HFFc6 (cell line): Measurements from ENCODE around the gene GJA10. TPM values are rescaled to one million over a fixed set of nuclear protein-coding genes. Genes with fewer than 3 reads are reported as not detected.

Experiments used
- DNase-seq: peaks from one replicate; pipeline ENCODE4 v3.0.0-alpha.2; 2018
- H3K27ac Mint-ChIP-seq: 2 replicates; pipeline ENCODE4 v1.8.0; 2020; ENCODE audit warnings: mild to moderate bottlenecking, mixed read lengths
- H3K27me3 Mint-ChIP-seq: 2 replicates; pipeline ENCODE4 v1.8.0; 2021; ENCODE audit warnings: mild to moderate bottlenecking, moderate library complexity, mixed read lengths; ENCODE audit not compliant: insufficient read depth
- H3K36me3 Mint-ChIP-seq: 2 replicates; pipeline ENCODE4 v1.8.0; 2021; ENCODE audit warnings: low read depth, mixed read lengths
- H3K4me1 Mint-ChIP-seq: 2 replicates; pipeline ENCODE4 v1.8.0; 2020; ENCODE audit warnings: low read depth, mixed read lengths
- H3K4me3 Mint-ChIP-seq: 2 replicates; pipeline ENCODE4 v1.8.0; 2020; ENCODE audit warnings: mild to moderate bottlenecking, moderate library complexity, mixed read lengths
- H3K9me3 Mint-ChIP-seq: 2 replicates; pipeline ENCODE4 v1.8.0; 2020; ENCODE audit warnings: mild to moderate bottlenecking, mixed read lengths
- CTCF ChIP-seq: fragments of 200-600 bp; sonication (generic); IDR thresholded peaks from 2 replicates; pipeline ENCODE4 v1.5.0; 2021; ENCODE audit warnings: antibody characterized with exemption, mild to moderate bottlenecking
- total RNA-seq, 6 experiments: library from RNA; stranded (reverse); fragmentation: NEBNext Ultra II Directional; extraction: Animal tissue kit (Norgen Biotek cat#: 25700); gene quantifications; 2 replicates in 1 of 6; 3 replicates in 5 of 6; pipeline ENCODE4 v1.2.3, GENCODE V29; 2021

GJA10 gene
- total RNA-seq, 6 experiments from 2014 or later, result not detected

DNA sequence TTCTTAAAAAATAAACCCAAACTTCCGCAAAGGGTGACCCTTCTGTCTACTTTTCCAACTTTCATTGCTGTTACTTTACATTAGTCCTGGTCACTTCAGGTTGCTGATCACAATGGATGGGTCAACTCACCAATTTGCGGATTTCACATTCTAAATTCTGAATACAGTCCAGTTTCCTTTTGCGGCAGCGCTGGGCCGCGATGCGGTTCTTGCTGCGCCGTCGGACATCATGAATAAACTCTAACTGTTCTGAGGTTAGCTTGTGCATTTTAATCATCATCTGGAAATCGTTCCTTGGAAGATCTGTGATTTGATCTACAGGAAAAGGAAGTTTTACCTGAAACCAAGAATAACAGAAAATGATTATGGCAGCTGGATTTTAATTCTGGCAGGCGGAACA lies 43.7 kb downstream of the GJA10 start:
- H3K9me3 Mint-ChIP-seq, result no peaks in the 10 kb centered on the region
- H3K4me3 Mint-ChIP-seq, result no peak overlapping the region
- H3K36me3 Mint-ChIP-seq, result no peaks in the 10 kb centered on the region
- no peaks in the 10 kb centered on the region for H3K4me1 Mint-ChIP-seq
- TF ChIP-seq CTCF, result no peak
- H3K27ac Mint-ChIP-seq, result no peak overlapping the region
- peaks cover 10% of the 10 kb centered on the region for H3K27me3 Mint-ChIP-seq
- no peak for DNase-seq

DNA sequence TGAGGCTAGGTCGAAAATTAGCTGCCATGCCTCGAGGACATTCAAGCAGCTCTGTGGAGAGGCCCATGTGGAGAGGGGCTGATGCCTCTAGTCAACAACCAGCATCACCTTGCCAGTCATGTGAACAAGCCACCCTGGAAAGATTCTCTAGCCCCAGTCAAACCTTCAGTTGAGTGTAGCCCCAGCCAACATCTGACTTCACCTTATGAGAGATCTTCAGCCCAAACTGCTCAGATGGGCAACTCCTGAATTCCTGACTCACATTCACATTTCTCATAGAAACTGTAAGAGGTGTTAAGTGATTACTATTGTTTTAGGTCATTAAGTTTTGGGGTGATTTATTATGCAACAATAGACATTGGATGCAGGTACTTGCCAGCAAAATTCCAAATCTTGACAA lies 44.9 kb downstream of the GJA10 start:
- H3K9me3 Mint-ChIP-seq, result no peaks in the 10 kb centered on the region
- no peaks in the 10 kb centered on the region for H3K36me3 Mint-ChIP-seq
- no peak overlapping the region for H3K4me3 Mint-ChIP-seq
- H3K27ac Mint-ChIP-seq, result no peak overlapping the region
- no peak for DNase-seq
- no peaks in the 10 kb centered on the region for H3K4me1 Mint-ChIP-seq
- no peak for TF ChIP-seq CTCF
- H3K27me3 Mint-ChIP-seq, result peaks cover 7% of the 10 kb centered on the region

- no peak overlapping the region for H3K27ac Mint-ChIP-seq
- H3K4me1 Mint-ChIP-seq, result no peaks in the 10 kb centered on the region
- H3K9me3 Mint-ChIP-seq, result no peaks in the 10 kb centered on the region
- DNase-seq, result peak; percentile 72
- peaks cover 8% of the 10 kb centered on the region for H3K27me3 Mint-ChIP-seq
- no peak overlapping the region for H3K4me3 Mint-ChIP-seq
- H3K36me3 Mint-ChIP-seq, result no peaks in the 10 kb centered on the region
- peak; percentile 84 for TF ChIP-seq CTCF
Observed at GRCh38 chr6:89940225-89941027, 46.2 kb downstream of the GJA10 start.

- Mint-ChIP-seq H3K36me3 (no peaks in the 10 kb centered on the region), H3K4me1 (no peaks in the 10 kb centered on the region), H3K9me3 (no peaks in the 10 kb centered on the region), H3K27ac (no peak overlapping the region), H3K4me3 (no peak overlapping the region), H3K27me3 (peaks cover 10% of the 10 kb centered on the region)
- no peak for DNase-seq
- no peak for TF ChIP-seq CTCF
Observed at GRCh38 chr6:89941031-89941762, 46.9 kb downstream of the GJA10 start.

GRCh38 chr6:89941763-89942497 lies 47.7 kb downstream of the GJA10 start:
- H3K4me3 Mint-ChIP-seq, result no peak overlapping the region
- H3K4me1 Mint-ChIP-seq, result no peaks in the 10 kb centered on the region
- no peak for DNase-seq
- peaks cover 7% of the 10 kb centered on the region for H3K27me3 Mint-ChIP-seq
- no peak for TF ChIP-seq CTCF
- no peaks in the 10 kb centered on the region for H3K36me3 Mint-ChIP-seq
- H3K27ac Mint-ChIP-seq, result no peak overlapping the region
- H3K9me3 Mint-ChIP-seq, result no peaks in the 10 kb centered on the region
